Measurements from ENCODE around the gene TMEM134.

Gene TMEM134

DNA sequence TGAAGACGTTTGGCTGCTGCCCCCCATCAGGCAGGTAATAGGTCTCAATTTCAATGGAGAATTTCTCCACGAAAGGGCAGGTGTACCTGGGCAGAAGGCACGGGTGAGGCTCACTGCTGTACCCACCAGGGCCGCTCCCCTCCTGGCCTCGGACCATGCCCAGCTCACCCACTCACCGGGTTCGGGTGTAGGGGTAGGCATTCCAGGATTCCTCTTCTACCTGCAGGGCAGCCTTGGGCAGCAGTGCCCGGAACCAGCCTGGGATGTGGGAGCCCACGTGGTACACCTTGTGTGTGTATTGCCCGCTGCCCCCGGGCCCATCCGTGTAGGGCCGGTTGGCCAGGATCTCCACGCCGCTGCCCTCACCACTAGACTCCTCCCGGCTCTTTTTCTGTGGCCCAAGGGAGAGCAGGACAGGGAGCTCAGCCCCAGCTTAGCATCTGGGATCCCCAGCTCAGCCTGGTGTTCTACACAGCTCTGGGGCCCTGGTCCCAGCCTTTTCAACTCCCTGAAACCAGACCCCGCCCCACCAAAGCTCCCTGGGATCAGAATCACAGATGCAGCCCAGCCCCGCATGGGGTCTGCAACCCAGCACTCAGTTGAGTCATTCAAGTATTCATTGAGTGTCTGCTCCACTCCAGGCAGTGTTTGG is 33.4 kb upstream of the TMEM134 start:
- H3K36me3 ChIP-seq = peaks cover 0 to 32% (median 24%) of the 10 kb centered on the region in 3 donors
- no peak for DNase-seq
- intact Hi-C loops (cut with DNase I; ENCODE audit: low total_unique reads) = loop anchor here (2.0 kb wide), 1 partner anchor 100 kb away; no protein-coding TSS in a partner anchor

DNA sequence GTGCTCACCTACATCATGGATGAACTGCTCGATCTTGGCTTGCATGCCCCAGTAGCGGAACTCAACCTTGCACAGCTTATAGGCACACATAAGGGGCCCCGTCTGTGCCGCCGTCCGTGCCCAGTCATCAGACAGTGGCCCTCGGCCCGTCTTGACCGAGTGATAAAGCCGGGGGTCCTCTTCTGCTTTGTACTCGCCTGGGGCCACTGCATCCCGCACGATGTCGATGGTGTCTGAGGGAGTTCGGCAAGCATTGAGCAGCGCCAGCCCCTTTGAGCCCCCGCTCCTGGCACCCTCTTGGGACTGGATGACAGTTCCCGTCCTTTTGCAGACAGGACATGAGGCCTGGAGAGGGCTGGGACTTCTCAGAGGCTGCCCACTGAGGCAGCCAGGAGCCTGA is 32.8 kb upstream of the TMEM134 start:
- no peak overlapping the region for H3K4me3 ChIP-seq
- H3K4me1 ChIP-seq = peaks cover 0 to 35% (median 31%) of the 10 kb centered on the region in 4 donors
- peaks cover 0 to 38% (median 23%) of the 10 kb centered on the region in 3 donors for H3K36me3 ChIP-seq
- no peaks in the 10 kb centered on the region for H3K9me3 ChIP-seq
- no peak overlapping the region for H3K27ac ChIP-seq
- H3K27me3 ChIP-seq = no peaks in the 10 kb centered on the region
- TF ChIP-seq, protein P1, sequence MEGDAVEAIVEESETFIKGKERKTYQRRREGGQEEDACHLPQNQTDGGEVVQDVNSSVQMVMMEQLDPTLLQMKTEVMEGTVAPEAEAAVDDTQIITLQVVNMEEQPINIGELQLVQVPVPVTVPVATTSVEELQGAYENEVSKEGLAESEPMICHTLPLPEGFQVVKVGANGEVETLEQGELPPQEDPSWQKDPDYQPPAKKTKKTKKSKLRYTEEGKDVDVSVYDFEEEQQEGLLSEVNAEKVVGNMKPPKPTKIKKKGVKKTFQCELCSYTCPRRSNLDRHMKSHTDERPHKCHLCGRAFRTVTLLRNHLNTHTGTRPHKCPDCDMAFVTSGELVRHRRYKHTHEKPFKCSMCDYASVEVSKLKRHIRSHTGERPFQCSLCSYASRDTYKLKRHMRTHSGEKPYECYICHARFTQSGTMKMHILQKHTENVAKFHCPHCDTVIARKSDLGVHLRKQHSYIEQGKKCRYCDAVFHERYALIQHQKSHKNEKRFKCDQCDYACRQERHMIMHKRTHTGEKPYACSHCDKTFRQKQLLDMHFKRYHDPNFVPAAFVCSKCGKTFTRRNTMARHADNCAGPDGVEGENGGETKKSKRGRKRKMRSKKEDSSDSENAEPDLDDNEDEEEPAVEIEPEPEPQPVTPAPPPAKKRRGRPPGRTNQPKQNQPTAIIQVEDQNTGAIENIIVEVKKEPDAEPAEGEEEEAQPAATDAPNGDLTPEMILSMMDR (IDR thresholded peaks at IDR 0.05) = no peak
- no peak for DNase-seq
- intact Hi-C loops (cut with DNase I; ENCODE audit: low total_unique reads) = loop anchor here (2.0 kb wide), 1 partner anchor 99 kb away; no protein-coding TSS in a partner anchor

More for the DNA sequence above, 33.4 kb upstream of the TMEM134 start:
- Histone ChIP-seq H3K4me1 (peaks cover 0 to 41% (median 37%) of the 10 kb centered on the region in 4 donors), H3K27me3 (no peaks in the 10 kb centered on the region), H3K4me3 (no peak overlapping the region), H3K9me3 (no peaks in the 10 kb centered on the region), H3K27ac (no peak overlapping the region)
- TF ChIP-seq, protein P1 (IDR thresholded peaks at IDR 0.05) = no peak

GRCh38 chr11:67500831-67501715 is 32.0 kb upstream of the TMEM134 start:
- Histone ChIP-seq H3K36me3 (peaks cover 0 to 37% (median 22%) of the 10 kb centered on the region in 3 donors), H3K27me3 (no peaks in the 10 kb centered on the region), H3K27ac (no peak overlapping the region), H3K4me3 (no peak overlapping the region), H3K9me3 (no peaks in the 10 kb centered on the region), H3K4me1 (peaks cover 0 to 27% (median 23%) of the 10 kb centered on the region in 4 donors)
- TF ChIP-seq, protein P1 (IDR thresholded peaks at IDR 0.05) = no peak
- intact Hi-C loops (cut with DNase I; ENCODE audit: low total_unique reads) = no loop called here
- no peak for DNase-seq

GRCh38 chr11:67500484-67500821 is 31.4 kb upstream of the TMEM134 start:
- Histone ChIP-seq H3K27me3 (no peaks in the 10 kb centered on the region), H3K4me1 (peaks cover 0 to 21% (median 17%) of the 10 kb centered on the region in 4 donors), H3K36me3 (peaks cover 0 to 43% (median 28%) of the 10 kb centered on the region in 3 donors), H3K9me3 (no peaks in the 10 kb centered on the region), H3K27ac (no peak overlapping the region), H3K4me3 (no peak overlapping the region)
- TF ChIP-seq, protein P1 (IDR thresholded peaks at IDR 0.05) = no peak
- intact Hi-C loops (cut with DNase I; ENCODE audit: low total_unique reads) = no loop called here
- no peak for DNase-seq

GRCh38 chr11:67499808-67500483 is 30.9 kb upstream of the TMEM134 start:
- Histone ChIP-seq H3K36me3 (peaks cover 0 to 48% (median 33%) of the 10 kb centered on the region in 3 donors), H3K27ac (no peak overlapping the region), H3K4me1 (peaks cover 0 to 17% (median 14%) of the 10 kb centered on the region in 4 donors), H3K27me3 (no peaks in the 10 kb centered on the region), H3K4me3 (no peak overlapping the region), H3K9me3 (no peaks in the 10 kb centered on the region)
- TF ChIP-seq, protein P1 (IDR thresholded peaks at IDR 0.05) = no peak
- intact Hi-C loops (cut with DNase I; ENCODE audit: low total_unique reads) = no loop called here
- no peak for DNase-seq

All from tibial artery (tissue), 4 donors.